Activated CD4-positive, alpha-beta T cell treated with anti-CD3 and anti-CD28 coated beads, Interleukin-2, amount 50 U/mL, for 1 hour (primary cell): ENCODE measurements around the gene MOB3C.
"Not testable (repeated sequence)": the region's sequence is repeated elsewhere in the genome, so short reads cannot be mapped to it uniquely, and the experiment has no call there.

Source experiments
- DNase-seq: peaks from one replicate; pipeline ENCODE4 v3.0.0-alpha.2; 2020

The MOB3C gene

GRCh38 chr1:46616277-46617107, at the start of gene MOB3C:
Gene MOB3C, minus strand, starts transcription at chr1:46616811. Its CDS starts 3,490 bp downstream, at chr1:46613321.
- peak; percentile 59 for DNase-seq

DNA sequence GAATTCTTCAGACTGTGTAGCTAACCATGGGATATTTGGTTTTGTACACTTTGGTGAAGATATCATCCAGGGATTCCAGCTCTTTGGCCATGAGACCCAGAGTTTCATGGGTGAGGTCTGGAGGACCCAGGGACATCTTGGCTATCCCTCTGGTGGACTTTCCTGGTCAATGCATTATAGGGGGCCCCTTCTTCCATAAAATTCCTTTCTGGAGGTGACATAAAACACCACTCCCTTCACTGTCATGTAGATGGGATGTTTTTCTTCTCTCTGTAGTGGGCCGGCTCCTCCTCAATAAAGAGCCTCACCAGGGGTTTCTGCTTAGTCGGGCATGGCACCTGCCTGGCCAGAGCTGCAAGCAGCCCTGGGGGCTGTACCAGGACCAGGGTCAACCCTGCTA, 49.4 kb upstream of the MOB3C start:
- DNase-seq: no peak

GRCh38 chr1:46662919-46663318, 46.3 kb upstream of the MOB3C start:
- DNase-seq: not testable (repeated sequence)

GRCh38 chr1:46660116-46660515, 43.5 kb upstream of the MOB3C start:
- not testable (repeated sequence) for DNase-seq

DNA sequence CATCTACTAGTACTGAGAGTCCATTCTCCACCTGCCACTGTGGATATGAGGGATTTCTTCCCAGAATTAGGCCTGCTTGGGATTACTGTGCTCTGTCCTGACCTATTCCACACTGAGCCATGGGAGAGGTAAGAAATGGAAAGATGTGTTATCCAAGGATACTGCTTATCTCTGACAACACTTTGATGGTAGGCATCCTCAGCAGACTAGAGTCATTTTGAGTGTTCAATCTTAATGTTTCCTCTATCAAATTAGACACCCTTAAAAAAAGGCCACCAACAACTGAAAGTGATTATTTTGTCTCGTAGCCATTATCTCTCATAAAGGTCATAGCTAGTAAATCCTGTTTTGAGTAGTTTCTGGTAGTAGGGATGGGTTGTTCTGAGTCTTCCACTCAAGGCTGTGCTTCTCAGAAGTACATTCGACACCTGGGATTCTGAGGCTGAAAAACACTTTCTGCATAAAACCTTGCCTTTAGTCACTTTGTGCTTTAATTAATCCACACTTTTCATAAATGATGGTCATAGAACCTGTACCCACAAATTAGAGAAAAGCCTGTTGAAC, 42.8 kb upstream of the MOB3C start:
- no peak for DNase-seq

DNA sequence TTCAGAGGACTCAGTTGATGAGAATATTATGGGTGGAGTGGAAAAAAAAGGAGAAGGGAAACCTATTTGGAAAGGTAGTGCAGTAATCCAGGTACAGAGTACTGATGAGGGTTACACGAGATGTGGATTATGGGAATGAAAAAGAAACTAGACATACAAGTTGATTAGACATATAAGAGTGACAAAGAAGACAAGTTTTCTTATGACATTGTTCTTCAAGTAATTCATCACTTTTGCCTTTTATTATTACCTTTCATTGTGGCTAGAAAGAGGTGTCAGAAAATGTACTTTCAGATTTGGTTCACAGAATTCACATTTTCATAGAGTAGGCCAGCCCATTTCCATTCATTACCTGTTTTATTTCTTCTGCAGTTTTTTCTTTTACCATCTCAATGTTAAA, 41.2 kb upstream of the MOB3C start:
- no peak for DNase-seq

DNA sequence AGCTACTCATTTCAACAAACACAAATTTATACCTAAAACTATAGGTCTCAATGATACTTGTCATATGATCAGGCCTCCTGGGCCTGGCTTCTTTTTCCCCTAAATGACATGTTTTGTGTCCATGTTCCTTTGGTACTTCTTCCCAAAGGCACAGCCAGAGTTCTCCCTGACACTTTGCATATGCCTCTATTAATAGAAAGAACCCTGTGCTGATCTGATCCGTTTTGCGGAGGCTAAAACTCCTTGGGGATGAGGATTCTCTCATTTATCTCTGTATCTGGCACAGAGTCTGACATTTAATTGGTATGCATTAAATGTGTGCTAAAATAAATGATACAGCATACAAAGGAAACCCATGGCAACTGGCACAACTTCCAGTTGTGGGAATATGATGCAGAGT, 40.0 kb upstream of the MOB3C start:
- DNase-seq: no peak

GRCh38 chr1:46655848-46656247, 39.2 kb upstream of the MOB3C start:
- no peak for DNase-seq

DNA sequence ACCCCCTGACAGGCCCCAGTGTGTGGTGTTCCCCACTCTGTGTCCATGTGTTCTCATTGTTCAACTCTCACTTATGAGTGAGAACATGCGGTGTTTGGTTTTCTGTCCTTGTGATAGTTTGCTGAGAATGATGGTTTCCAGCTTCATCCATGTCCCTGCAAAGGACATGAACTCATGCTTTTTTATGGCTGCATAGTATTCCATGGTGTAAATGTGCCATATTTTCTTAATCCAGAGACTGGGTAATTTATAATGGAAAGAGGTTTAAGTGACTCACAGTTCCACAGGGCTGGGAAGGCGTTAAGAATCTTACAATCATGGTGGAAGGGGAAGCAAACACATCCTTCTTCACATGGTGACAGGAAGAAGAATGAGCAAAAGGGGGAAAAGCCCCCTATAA, 38.1 kb upstream of the MOB3C start:
- not testable (repeated sequence) for DNase-seq

- no peak for DNase-seq
These were observed 37.4 kb upstream of the MOB3C start for GRCh38 chr1:46654012-46654411.

DNA sequence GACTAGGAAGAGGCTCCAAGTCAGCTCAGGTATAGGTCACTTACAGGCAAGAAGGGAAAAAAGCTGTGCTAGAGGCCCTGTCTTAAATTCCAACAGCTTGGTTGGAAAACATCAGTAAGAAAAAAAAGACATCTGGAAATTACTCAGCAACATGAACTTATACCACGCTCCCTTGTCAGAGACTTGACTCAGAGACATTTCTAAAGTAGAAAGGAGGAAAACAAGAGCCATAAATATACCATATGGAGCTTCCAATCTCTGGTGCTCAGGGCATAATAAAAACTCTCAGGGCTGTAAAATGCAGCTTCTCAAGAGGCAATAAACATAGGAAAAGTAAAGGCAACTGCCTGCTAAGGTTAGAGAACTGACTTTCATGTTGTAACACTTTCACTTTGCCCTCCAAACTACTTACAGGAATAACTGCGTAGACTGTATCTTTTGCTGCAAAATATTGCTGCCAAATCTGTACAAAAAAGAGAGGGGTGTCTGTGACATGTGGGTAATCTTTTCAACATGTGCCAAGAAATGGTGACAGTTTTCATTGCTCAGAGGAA, 36.9 kb upstream of the MOB3C start:
- DNase-seq: no peak

GRCh38 chr1:46652321-46653100, 35.9 kb upstream of the MOB3C start:
- no peak for DNase-seq

DNA sequence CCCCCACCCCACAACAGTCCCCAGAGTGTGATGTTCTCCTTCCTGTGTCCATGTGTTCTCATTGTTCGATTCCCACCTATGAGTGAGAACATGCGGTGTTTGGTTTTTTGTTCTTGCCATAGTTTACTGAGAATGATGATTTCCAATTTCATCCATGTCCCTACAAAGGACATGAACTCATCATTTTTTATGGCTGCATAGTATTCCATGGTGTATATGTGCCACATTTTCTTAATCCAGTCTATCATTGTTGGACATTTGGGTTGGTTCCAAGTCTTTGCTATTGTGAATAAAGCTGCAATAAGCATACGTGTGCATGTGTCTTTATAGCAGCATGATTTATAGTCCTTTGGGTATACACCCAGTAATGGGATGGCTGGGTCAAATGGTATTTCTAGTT, 34.5 kb upstream of the MOB3C start:
- not testable (repeated sequence) for DNase-seq

DNA sequence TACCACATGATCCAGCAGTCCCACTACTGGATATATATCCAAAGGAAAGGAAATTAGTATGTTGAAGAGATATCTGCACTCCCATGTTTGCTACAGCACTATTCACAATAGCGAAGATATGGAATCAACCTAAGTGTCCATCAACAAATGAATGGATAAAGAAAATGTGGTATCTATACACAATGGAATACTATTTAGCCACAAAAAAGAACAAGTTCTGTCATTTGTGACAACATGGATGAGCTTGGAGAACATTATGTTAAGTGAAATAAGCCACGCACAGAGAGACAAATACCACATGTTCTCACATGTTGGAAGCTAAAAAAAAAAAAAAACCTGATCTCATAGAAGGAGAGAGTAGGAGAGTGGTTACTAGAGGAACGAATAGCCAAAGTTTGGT, 33.9 kb upstream of the MOB3C start:
- no peak for DNase-seq

GRCh38 chr1:46649764-46650163, 33.2 kb upstream of the MOB3C start:
- no peak for DNase-seq

- DNase-seq: no peak
These were observed 31.0 kb upstream of the MOB3C start for GRCh38 chr1:46647611-46648010.

- DNase-seq: no peak
These were observed 30.2 kb upstream of the MOB3C start for GRCh38 chr1:46646844-46647243.

DNA sequence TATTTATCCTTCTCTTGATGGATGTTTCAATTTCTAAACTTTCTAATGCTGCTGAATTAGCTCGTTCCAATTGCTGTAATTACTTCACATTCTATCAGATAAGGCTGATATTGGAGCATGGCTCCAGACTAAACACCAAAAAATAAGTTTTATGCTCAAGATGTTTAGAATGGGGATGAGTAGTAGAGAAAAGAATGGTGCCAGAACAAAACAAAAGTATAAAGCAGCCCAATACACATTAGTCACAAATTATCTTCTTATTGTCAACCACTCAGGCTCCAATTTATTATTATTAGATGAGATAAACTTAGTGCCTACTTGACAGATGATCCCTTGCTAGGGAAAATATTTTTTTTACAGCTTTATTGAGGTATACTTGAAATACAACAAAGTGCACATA, 29.7 kb upstream of the MOB3C start:
- DNase-seq: no peak

GRCh38 chr1:46645815-46646214, 29.2 kb upstream of the MOB3C start:
- no peak for DNase-seq

GRCh38 chr1:46643368-46643775, 26.8 kb upstream of the MOB3C start:
- DNase-seq: no peak

- no peak for DNase-seq
These were observed 25.6 kb upstream of the MOB3C start for GRCh38 chr1:46642115-46642680.

GRCh38 chr1:46639547-46639946, 22.9 kb upstream of the MOB3C start:
- no peak for DNase-seq

- no peak for DNase-seq
These were observed 22.3 kb upstream of the MOB3C start for GRCh38 chr1:46638921-46639320.
